Endothelial cell of umbilical vein (primary cell): Measurements from ENCODE around the gene SPSB1. TPM values are rescaled to one million over a fixed set of nuclear protein-coding genes. Genes with fewer than 3 reads are reported as not detected.
A peak's percentile ranks its signal among the peaks of the same experiment; 100 is the strongest.

ENCODE experiments used
- BruUV-seq: library from RNA; stranded (reverse); fragments of 400-500 nt; replicated peaks from 2 replicates; lab custom pipeline; 2021; lab: Mats Ljungman, UMichigan
- CTCF ChIA-PET: fragments of 300-600, 350-600 bp; sonication (Branson Sonifier 250); formaldehyde crosslinking; loops from one replicate; lab custom pipeline; 2021; ENCODE audit warnings: antibody characterized with exemption, inconsistent platforms; lab: Charles Lee
- POLR2A ChIA-PET: fragments of 300-600, 350-600 bp; sonication (Branson Sonifier 250); formaldehyde crosslinking; loops from one replicate; lab custom pipeline; 2021; ENCODE audit warnings: antibody characterized with exemption, inconsistent platforms; lab: Charles Lee
- DNase-seq: peaks from one replicate; pipeline ENCODE4 v3.0.0-alpha.2; 2011; ENCODE audit warnings: low read depth, low spot score
- FAIRE-seq: peaks from 2 replicates; lab custom pipeline; 2011; peaks lifted over from hg19 to GRCh38; lab: Jason Lieb, UNC
- H2AFZ ChIP-seq: 2 replicates; pipeline ENCODE4 v1.6.0; 2012; ENCODE audit warnings: low read depth, low read length, control low read depth, inconsistent platforms
- H3K27ac ChIP-seq: 2 replicates; pipeline ENCODE4 v1.5.1; 2011; ENCODE audit warnings: low read depth, mild to moderate bottlenecking, control low read depth, low read length, moderate library complexity; ENCODE audit not compliant: insufficient read depth
- H3K27me3 ChIP-seq, 2 experiments: 2 replicates each; pipeline versions ENCODE4 v1.6.0 to v1.6.1; 2011; ENCODE audit warnings: low read length in 2 of 2, mixed read lengths in 1 of 2; ENCODE audit not compliant: control insufficient read depth in 2 of 2, insufficient read depth in 2 of 2
- H3K36me3 ChIP-seq, 2 experiments: 2 replicates in 1 of 2; 3 replicates in 1 of 2; pipeline ENCODE4 v1.5.1; 2011; ENCODE audit warnings: low read length in 2 of 2, mild to moderate bottlenecking in 1 of 2, moderate library complexity in 1 of 2; ENCODE audit not compliant: control insufficient read depth in 2 of 2, insufficient read depth in 2 of 2; ENCODE audit errors: extremely low read depth in 1 of 2
- H3K4me1 ChIP-seq: 3 replicates; pipeline ENCODE4 v1.5.1; 2011; ENCODE audit warnings: mild to moderate bottlenecking, low read length; ENCODE audit not compliant: control insufficient read depth, insufficient read depth; ENCODE audit errors: extremely low read depth
- H3K4me2 ChIP-seq: 2 replicates; pipeline ENCODE4 v1.6.1; 2011; ENCODE audit warnings: low read length, control low read depth, mixed read lengths; ENCODE audit not compliant: insufficient read depth
- H3K4me3 ChIP-seq, 3 experiments: fragments of 200-600 bp in 1 of 3; sonication (generic), shearing (Covaris generic) in 1 of 3; replicated peaks in 1 of 3; 2 replicates each; pipeline ENCODE4 v1.5.1; 2011 to 2016; ENCODE audit warnings: control low read depth in 3 of 3, low read length in 3 of 3, mild to moderate bottlenecking in 2 of 3, inconsistent platforms in 1 of 3, low read depth in 1 of 3, moderate library complexity in 1 of 3; ENCODE audit not compliant: insufficient read depth in 1 of 3
- H3K79me2 ChIP-seq: 2 replicates; pipeline ENCODE4 v1.6.0; 2012; ENCODE audit warnings: low read length, inconsistent platforms; ENCODE audit not compliant: control insufficient read depth, insufficient read depth
- H3K9ac ChIP-seq: replicated peaks from 2 replicates; pipeline ENCODE3; 2011; ENCODE audit warnings: low read length, control low read depth; ENCODE audit not compliant: insufficient read depth; ENCODE audit errors: extremely low read depth
- H3K9me1 ChIP-seq: replicated peaks from 3 replicates; pipeline ENCODE4 v1.6.0; 2011; ENCODE audit warnings: mild to moderate bottlenecking, low read length; ENCODE audit not compliant: control insufficient read depth, insufficient read depth; ENCODE audit errors: extremely low read depth
- H3K9me3 ChIP-seq: replicated peaks from 2 replicates; pipeline ENCODE4 v1.5.1; 2012; ENCODE audit warnings: low read length, inconsistent platforms; ENCODE audit not compliant: control insufficient read depth, insufficient read depth
- H4K20me1 ChIP-seq: replicated peaks from 2 replicates; pipeline ENCODE3; 2011; ENCODE audit warnings: mild to moderate bottlenecking, low read length; ENCODE audit not compliant: control insufficient read depth, insufficient read depth; ENCODE audit errors: extremely low read depth
- EZH2 ChIP-seq: IDR thresholded peaks from 2 replicates; pipeline ENCODE4 v1.6.1; 2012; ENCODE audit warnings: borderline replicate concordance, low read depth, mild to moderate bottlenecking, moderate library complexity, low read length, inconsistent platforms; ENCODE audit not compliant: severe bottlenecking
- FOS ChIP-seq: IDR thresholded peaks from 2 replicates; pipeline ENCODE4 v1.6.1; 2011; ENCODE audit warnings: mild to moderate bottlenecking, low read length, moderate library complexity, borderline replicate concordance; ENCODE audit not compliant: insufficient read depth
- GATA2 ChIP-seq: IDR thresholded peaks from 2 replicates; pipeline ENCODE4 v1.7.0; 2011; ENCODE audit warnings: low read depth, mild to moderate bottlenecking, moderate library complexity, mixed read lengths, low read length; ENCODE audit not compliant: insufficient read length, insufficient read depth
- JUN ChIP-seq: IDR thresholded peaks from 2 replicates; pipeline ENCODE4 v1.6.1; 2011; ENCODE audit warnings: borderline replicate concordance, low read depth; ENCODE audit not compliant: insufficient read length, insufficient read depth
- MYC ChIP-seq: IDR thresholded peaks from one replicate; pipeline ENCODE4 v1.6.1; 2011; ENCODE audit warnings: mild to moderate bottlenecking, low read depth, low read length
- POLR2A ChIP-seq: IDR thresholded peaks from 2 replicates; pipeline ENCODE4 v1.6.1; 2012; ENCODE audit warnings: low read depth, mild to moderate bottlenecking, control low read depth, low read length
- POLR2AphosphoS5 ChIP-seq: IDR thresholded peaks from 2 replicates; pipeline ENCODE4 v1.6.1; 2012; ENCODE audit warnings: low read depth, mild to moderate bottlenecking, control low read depth, low read length, moderate library complexity; ENCODE audit not compliant: insufficient read depth
- dilution Hi-C: fragments of 300-500 bp; cut with MboI; formaldehyde crosslinking; loops from one replicate; pipeline ENCODE4 v1.15.0; 2019; ENCODE audit warnings: low sequenced_read_pairs; ENCODE audit not compliant: extremely low pct_ligation_motif_present
- intact Hi-C: fragments of 100-400 bp; cut with micrococcal nuclease; formaldehyde crosslinking; loops from one replicate; pipeline ENCODE4 v1.10.0; 2022
- polyA plus RNA-seq, 4 experiments: library from polyadenylated mRNA; depleted of rRNA in 3 of 4; stranded (reverse) in 3 of 4; unstranded in 1 of 4; fragments of >200 nt; gene quantifications; 2 replicates each; pipeline versions ENCODE4 v1.2.1 to v1.2.3, GENCODE V29; 2011 to 2012; ENCODE audit warnings: missing spikeins in 1 of 4
- total RNA-seq: library from RNA; stranded (reverse); gene quantifications from 2 replicates; pipeline ENCODE4 v1.2.3, GENCODE V29; 2021
- TF ChIP-seq, protein P1 (sequence below): IDR thresholded peaks from 2 replicates; pipeline ENCODE4 v1.6.1; 2011; ENCODE audit not compliant: insufficient read depth, insufficient read length
- TF ChIP-seq, protein P2 (sequence below), 2 donors: IDR thresholded peaks; 1 replicate in 1 of 2; 2 replicates in 1 of 2; pipeline ENCODE4 v1.5.1; 2011; ENCODE audit warnings: low read length in 2 of 2, mild to moderate bottlenecking in 2 of 2, moderate library complexity in 2 of 2, control low read depth in 1 of 2, inconsistent platforms in 1 of 2, low read depth in 1 of 2; ENCODE audit not compliant: insufficient read depth in 1 of 2; ENCODE audit errors: extremely low read depth in 1 of 2

The SPSB1 gene
- total and polyA plus RNA-seq, 2 donors (not counting 3 experiments of a cell fraction or from before 2014, with no cell fraction given), result 41.9 to 61.2 TPM

DNA sequence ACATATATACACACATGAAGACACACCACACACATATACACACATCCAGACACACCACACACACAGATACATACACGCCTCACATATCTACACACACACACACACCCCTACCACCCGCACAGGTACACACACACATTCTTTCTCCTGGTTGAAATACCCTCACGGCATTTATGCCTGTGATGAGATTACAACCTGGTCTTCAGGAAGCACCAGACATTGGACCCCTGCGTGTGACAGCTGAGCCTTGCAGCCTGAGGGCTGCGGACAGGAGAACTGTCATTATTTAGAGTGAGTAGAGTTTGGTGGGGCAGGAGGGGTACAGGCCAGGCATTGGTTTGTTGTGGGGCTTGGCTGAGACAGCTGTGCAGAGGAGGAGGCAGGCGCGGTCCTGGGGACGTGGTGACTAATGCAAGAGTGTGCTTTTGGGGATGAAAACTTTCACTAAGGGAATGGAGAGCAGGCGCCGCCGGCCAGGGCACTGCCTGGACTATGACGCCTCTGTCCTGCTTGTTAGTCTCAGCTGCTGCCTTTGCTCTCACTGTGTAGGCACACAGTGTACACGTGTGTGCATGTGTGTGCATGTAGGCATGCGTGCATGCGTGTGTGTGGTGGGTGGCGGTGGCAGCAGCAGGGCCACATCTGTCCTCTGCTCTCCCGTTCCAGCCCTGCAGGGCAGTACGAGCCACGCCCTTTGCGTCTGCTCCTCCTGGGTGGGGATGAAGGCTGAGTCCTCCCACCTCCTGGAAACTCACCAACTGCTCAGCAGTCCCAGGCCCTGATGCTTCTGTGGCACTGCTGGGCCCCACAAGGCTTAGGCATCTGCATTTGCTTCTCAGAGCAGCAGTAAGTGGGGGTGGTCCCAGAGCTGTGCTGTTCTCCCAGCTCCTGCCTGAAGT, 57.6 kb downstream of the SPSB1 start:
- TF ChIP-seq MYC (no peak), POLR2AphosphoS5 (peak; percentile 11), JUN (no peak), EZH2 (no peak)
- TF ChIP-seq, protein P1, sequence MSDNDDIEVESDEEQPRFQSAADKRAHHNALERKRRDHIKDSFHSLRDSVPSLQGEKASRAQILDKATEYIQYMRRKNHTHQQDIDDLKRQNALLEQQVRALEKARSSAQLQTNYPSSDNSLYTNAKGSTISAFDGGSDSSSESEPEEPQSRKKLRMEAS, result no peak
- no peak for DNase-seq
- no peak for FAIRE-seq
- CTCF ChIA-PET, result interaction anchor here (1.4 kb wide), 2 partner anchors 9 to 22 kb away, joined by 3 to 4 read pairs; no protein-coding TSS in a partner anchor
- H3K79me2 ChIP-seq, result peaks cover 85% of the 10 kb centered on the region
- dilution Hi-C loops, result no loop called here
- no peaks in the 10 kb centered on the region for H3K9me1 ChIP-seq
- BruUV-seq, result no TSS peak
- H3K4me3 ChIP-seq, result no peak overlapping the region
- intact Hi-C loops, result no loop called here
- H4K20me1 ChIP-seq, result no peaks in the 10 kb centered on the region
- POLR2A ChIA-PET, result no interaction called here
- H3K4me1 ChIP-seq, result no peaks in the 10 kb centered on the region
- no peak overlapping the region for H3K4me2 ChIP-seq
- H3K27ac ChIP-seq, result no peak overlapping the region
- H3K36me3 ChIP-seq, result peaks cover 0 to 25% of the 10 kb centered on the region in 2 experiments
- no peaks in the 10 kb centered on the region for H3K9me3 ChIP-seq
- no peak overlapping the region for H2AFZ ChIP-seq
- no peak overlapping the region for H3K9ac ChIP-seq
- no peaks in the 10 kb centered on the region for H3K27me3 ChIP-seq

DNA sequence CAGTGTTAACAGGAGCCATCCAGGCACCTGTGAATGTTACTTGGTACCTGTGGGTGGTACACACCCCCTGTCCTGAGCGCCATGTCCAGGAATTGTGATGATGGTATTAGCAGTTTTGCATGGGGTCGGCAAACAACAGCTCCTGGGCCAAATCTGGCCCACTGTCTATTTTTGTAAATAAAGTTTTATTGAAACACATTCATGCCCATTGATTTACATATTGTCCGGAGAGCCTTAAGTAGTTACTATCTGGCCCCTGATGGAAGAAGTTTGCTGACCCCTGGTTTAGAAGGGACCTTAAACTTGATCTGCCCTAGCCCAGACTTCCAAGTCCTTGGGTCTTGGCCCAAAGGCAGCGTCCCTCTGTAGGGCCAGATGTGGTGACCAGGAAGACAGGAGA, 58.3 kb downstream of the SPSB1 start:
- Histone ChIP-seq H2AFZ (no peak overlapping the region), H3K4me3 (no peak overlapping the region), H4K20me1 (no peaks in the 10 kb centered on the region), H3K27ac (no peak overlapping the region), H3K9me3 (no peaks in the 10 kb centered on the region), H3K4me2 (no peak overlapping the region), H3K4me1 (no peaks in the 10 kb centered on the region), H3K36me3 (peaks cover 0 to 31% of the 10 kb centered on the region in 2 experiments), H3K27me3 (no peaks in the 10 kb centered on the region), H3K9me1 (no peaks in the 10 kb centered on the region), H3K9ac (no peak overlapping the region), H3K79me2 (peaks cover 84% of the 10 kb centered on the region)
- ChIA-PET CTCF (interaction anchor here (1.4 kb wide), 2 partner anchors 10 to 21 kb away, joined by 3 to 4 read pairs; no protein-coding TSS in a partner anchor), POLR2A (no interaction called here)
- TF ChIP-seq GATA2 (no peak), JUN (no peak), MYC (no peak), POLR2AphosphoS5 (no peak), EZH2 (no peak), POLR2A (no peak), FOS (no peak)
- TF ChIP-seq, protein P1, result no peak
- TF ChIP-seq, protein P2, sequence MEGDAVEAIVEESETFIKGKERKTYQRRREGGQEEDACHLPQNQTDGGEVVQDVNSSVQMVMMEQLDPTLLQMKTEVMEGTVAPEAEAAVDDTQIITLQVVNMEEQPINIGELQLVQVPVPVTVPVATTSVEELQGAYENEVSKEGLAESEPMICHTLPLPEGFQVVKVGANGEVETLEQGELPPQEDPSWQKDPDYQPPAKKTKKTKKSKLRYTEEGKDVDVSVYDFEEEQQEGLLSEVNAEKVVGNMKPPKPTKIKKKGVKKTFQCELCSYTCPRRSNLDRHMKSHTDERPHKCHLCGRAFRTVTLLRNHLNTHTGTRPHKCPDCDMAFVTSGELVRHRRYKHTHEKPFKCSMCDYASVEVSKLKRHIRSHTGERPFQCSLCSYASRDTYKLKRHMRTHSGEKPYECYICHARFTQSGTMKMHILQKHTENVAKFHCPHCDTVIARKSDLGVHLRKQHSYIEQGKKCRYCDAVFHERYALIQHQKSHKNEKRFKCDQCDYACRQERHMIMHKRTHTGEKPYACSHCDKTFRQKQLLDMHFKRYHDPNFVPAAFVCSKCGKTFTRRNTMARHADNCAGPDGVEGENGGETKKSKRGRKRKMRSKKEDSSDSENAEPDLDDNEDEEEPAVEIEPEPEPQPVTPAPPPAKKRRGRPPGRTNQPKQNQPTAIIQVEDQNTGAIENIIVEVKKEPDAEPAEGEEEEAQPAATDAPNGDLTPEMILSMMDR (IDR thresholded peaks at IDR 0.05; ENCODE audit: extremely low read depth in 1 of 2, insufficient read depth in 1 of 2, low read depth in 1 of 2, low read length in 2 of 2), result no peak
- dilution Hi-C loops (no loop called here), intact Hi-C loops (no loop called here)
- FAIRE-seq (no peak), DNase-seq (no peak)
- BruUV-seq, result no TSS peak
